Frontal cortex (tissue), 4 donors: ENCODE data around the gene SLC35G1. TPM values are rescaled to one million over a fixed set of nuclear protein-coding genes. Genes with fewer than 3 reads are reported as not detected.

Experiments
- DNase-seq, 2 donors: peaks; one replicate each; pipeline ENCODE4 v3.0.0; 2012; ENCODE audit warnings: low spot score in 2 of 2
- FAIRE-seq: peaks from 2 replicates; lab custom pipeline; 2012; peaks lifted over from hg19 to GRCh38; lab: Jason Lieb, UNC
- total RNA-seq: library from RNA; depleted of rRNA; stranded (reverse); fragments of >200 nt; gene quantifications from one replicate; pipeline ENCODE4 v1.2.3, GENCODE V29; 2014
- donor health status: control.
- donor health status: control.
- donor health status: control.

SLC35G1 gene
- total RNA-seq, 1 donor from 2014 or later = 5.7 TPM

DNA sequence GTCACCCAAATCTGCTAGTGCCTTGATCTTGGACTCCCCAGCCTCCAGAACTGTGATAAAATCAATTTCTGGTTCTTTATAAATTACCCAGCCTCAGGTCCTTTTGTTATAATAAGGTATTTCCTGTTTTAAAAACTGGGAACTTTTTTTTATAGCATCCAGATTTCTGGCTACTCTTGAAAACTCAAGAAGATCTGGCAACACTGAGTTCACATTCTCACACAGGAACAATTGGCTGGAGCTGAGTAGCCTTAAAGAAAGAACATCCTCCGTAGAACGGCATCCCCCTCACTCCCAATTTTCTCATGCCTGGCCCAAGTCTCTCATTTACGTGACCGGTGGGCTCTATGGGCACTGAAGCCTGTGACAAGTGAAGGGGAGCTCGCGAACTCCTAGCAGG, 47.1 kb downstream of the SLC35G1 start:
- FAIRE-seq = no peak

DNA sequence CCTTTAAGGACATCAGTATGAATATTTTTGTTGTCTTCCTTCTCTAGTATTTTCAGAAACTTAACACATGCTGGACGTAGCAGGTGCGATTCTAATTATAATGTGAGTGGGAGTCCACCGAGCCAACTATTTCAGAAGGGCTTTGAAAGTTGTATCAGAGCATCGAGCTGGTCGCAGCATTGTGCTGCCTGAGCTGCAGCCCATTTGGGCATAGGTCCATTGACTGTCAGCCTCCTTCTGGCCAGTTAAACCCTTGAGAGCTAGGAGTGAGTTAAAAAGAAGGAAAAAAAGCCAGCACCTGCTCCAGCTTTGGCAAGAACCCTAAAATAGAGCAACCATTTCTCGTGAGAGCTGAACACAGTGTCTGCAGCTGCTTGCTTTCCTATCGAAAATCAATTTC, 47.8 kb downstream of the SLC35G1 start:
- FAIRE-seq = no peak
- DNase-seq = peak in 1 of 2 donors; percentile 7

More for the DNA sequence above, 47.1 kb downstream of the SLC35G1 start:
- DNase-seq = no peak

DNA sequence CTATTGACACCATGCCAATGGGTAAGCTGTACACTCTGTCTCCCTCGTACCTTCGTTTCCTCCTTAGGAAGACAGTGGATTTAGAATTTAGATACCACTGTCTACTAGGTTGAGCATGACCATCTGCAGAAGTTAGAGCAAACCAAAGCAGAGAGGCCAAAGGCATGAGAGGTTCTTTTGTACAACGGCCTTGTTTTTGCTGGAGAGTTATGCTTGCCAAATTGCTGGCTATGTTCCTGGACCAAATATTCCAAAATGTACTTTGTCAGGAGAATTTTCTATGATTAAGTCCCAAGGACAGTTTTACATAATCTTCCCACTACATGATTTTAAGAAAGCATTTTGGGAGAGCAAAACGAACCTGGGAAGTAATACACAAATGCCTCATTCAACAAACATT, 52.0 kb downstream of the SLC35G1 start:
- no peak for DNase-seq
- FAIRE-seq = no peak

DNA sequence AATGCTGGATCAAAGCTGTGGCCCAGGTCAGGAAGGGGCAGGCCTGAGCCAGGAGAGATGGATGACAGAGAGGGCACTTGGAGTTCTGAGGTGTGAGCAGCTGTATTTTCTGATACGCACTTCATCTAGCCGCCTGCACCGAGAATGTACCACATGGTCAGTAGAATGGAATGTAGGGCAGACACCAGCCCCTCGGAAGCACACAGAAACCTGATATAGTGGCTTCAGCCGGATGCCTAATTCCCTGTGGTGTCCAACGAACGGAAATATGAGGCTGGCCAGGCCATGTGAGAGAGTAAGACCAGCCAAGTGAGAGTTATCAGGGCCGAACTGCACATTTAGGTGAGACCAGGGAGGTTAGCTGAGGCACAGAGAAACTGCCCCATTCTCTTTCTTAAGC, 53.3 kb downstream of the SLC35G1 start:
- no peak for FAIRE-seq
- DNase-seq = no peak

DNA sequence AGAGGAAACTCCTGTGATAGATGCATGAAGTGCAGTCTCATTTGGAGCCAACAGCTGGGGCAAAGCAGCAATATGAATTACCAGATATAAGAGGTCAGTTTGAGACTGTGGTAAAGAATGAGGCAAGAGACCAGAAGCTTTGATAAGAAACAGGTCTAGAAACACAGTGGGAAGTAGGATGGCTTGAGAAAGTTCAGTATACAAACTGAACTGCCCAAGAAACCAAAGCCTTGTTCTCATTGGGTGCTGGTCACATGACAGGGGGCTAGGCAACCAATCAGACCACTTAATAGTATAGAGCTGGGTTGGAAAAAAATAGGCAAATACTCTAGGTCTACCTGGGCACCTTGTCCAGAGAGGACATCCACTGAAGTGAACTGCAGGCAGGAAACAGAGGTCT, 53.7 kb downstream of the SLC35G1 start:
- DNase-seq (no peak), FAIRE-seq (no peak)

DNA sequence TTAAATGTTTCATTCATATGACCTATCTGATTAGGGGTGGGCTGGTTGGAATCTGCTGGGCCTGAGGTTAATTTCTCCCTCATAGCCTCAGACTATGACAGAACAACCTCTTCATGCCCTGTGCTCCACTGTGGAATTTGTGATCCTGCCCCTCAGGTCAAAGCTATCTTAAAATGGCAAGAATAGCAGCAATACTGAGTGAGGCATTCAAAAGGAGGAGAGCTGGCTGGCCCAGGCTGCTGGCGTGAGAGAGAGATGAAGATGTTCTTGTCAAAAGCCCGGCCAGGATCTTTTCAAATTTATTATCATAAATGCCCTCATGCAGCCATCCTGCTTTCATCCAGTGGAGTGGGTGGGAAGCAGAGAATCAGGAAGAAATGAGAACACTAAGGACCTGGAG, 58.1 kb downstream of the SLC35G1 start:
- FAIRE-seq (no peak), DNase-seq (no peak)

Other genes starting within 250 kb of the SLC35G1 start
- 18.8 TPM for gene FRA10AC1, start 191.4 kb upstream of the SLC35G1 start, total RNA-seq
- gene LGI1, start 136.0 kb upstream of the SLC35G1 start, total RNA-seq = 23.2 TPM
- 4.9 TPM for gene PLCE1, start 100.0 kb downstream of the SLC35G1 start, total RNA-seq